Measurements from ENCODE around the gene CNTN4. TPM values are rescaled to one million over a fixed set of nuclear protein-coding genes. Genes with fewer than 3 reads are reported as not detected.
"Not testable (repeated sequence)": the region's sequence is repeated elsewhere in the genome, so short reads cannot be mapped to it uniquely, and the experiment has no call there.

CNTN4 gene
- total RNA-seq, 1 donor from 2014 or later, result not detected

DNA sequence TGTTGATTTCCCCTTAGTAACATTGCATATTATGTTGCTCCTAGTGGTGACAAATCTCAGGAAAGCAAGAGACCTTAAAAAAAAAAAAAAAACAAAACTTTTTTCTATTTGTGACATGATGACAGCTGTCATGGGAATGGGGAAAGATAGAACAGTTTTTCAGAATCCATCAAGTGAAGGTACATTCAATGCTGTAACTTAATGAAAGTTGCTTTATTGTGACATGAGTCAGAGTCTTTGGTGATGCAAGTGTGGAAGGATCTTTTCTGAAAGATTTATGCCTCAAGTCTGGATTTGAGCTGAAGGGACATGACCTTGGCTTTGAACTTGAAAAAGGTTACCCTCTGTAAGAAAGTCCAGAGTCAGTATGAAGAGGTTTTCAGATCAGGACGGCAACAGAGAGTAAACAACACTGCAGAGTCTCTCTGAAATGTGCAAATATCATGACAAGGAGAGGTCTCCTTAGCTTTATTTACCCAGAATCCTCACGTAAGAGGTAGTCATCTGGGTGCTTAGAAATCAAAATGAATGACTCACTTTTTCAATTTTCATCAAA is 424.7 kb downstream of the CNTN4 start:
- Mint-ChIP-seq H3K27me3 (ENCODE audit: low read depth, unreplicated experiment) (no peaks in the 10 kb centered on the region), H3K9me3 (ENCODE audit: unreplicated experiment) (peaks cover 5% of the 10 kb centered on the region), H3K4me3 (ENCODE audit: unreplicated experiment) (no peak overlapping the region), H3K27ac (ENCODE audit: unreplicated experiment) (no peak overlapping the region), H3K4me1 (ENCODE audit: low read depth, unreplicated experiment) (no peaks in the 10 kb centered on the region), H3K36me3 (ENCODE audit: low read depth, unreplicated experiment) (no peaks in the 10 kb centered on the region)
- Histone ChIP-seq H3K4me3 (ENCODE audit: insufficient read depth, low read depth, low read length) (no peak overlapping the region), H3K9me3 (ENCODE audit: insufficient read depth, low read depth, low read length) (no peaks in the 10 kb centered on the region), H3K4me2 (ENCODE audit: low read length) (no peak overlapping the region), H4K20me1 (ENCODE audit: insufficient read depth, low read length) (no peaks in the 10 kb centered on the region), H3K9ac (ENCODE audit: low read length) (no peak overlapping the region), H3K79me2 (ENCODE audit: insufficient read depth, low read length) (no peaks in the 10 kb centered on the region), H3K27me3 (ENCODE audit: insufficient read depth, low read length) (no peaks in the 10 kb centered on the region), H3K4me1 (ENCODE audit: insufficient read depth, low read length) (no peaks in the 10 kb centered on the region), H3K27ac (ENCODE audit: low read depth, low read length) (no peak overlapping the region), H2AFZ (ENCODE audit: low read depth, low read length) (no peak overlapping the region), H3K36me3 (ENCODE audit: insufficient read depth, low read length) (no peaks in the 10 kb centered on the region)
- no peak for DNase-seq (ENCODE audit: low read depth)
- TF ChIP-seq, protein P1, sequence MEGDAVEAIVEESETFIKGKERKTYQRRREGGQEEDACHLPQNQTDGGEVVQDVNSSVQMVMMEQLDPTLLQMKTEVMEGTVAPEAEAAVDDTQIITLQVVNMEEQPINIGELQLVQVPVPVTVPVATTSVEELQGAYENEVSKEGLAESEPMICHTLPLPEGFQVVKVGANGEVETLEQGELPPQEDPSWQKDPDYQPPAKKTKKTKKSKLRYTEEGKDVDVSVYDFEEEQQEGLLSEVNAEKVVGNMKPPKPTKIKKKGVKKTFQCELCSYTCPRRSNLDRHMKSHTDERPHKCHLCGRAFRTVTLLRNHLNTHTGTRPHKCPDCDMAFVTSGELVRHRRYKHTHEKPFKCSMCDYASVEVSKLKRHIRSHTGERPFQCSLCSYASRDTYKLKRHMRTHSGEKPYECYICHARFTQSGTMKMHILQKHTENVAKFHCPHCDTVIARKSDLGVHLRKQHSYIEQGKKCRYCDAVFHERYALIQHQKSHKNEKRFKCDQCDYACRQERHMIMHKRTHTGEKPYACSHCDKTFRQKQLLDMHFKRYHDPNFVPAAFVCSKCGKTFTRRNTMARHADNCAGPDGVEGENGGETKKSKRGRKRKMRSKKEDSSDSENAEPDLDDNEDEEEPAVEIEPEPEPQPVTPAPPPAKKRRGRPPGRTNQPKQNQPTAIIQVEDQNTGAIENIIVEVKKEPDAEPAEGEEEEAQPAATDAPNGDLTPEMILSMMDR (IDR thresholded peaks at IDR 0.05; ENCODE audit: insufficient read depth, low read depth, low read length), result no peak
- FAIRE-seq, result no peak

DNA sequence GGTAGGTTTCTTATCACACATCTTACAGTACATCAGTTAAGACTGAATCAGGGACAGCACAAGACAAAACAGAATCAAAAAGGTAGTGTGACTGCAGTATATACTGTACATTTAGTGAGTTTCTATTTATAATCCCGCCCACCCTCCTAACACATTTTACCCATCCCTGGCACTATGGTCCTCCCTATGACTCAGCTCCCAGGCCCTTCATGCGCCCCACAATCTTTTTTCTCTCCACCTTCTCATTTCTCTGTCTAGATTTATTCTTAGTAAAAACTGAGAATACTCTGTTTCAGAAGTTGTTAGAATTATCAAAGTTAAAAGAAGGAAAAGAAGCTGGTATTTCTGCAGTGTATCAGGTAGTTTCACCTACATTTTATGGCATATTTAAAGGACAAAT is 427.3 kb downstream of the CNTN4 start:
- no peak for FAIRE-seq
- Histone ChIP-seq H3K4me3 (ENCODE audit: insufficient read depth, low read depth, low read length) (no peak overlapping the region), H3K36me3 (ENCODE audit: insufficient read depth, low read length) (no peaks in the 10 kb centered on the region), H4K20me1 (ENCODE audit: insufficient read depth, low read length) (no peaks in the 10 kb centered on the region), H3K4me2 (ENCODE audit: low read length) (no peak overlapping the region), H2AFZ (ENCODE audit: low read depth, low read length) (no peak overlapping the region), H3K27ac (ENCODE audit: low read depth, low read length) (no peak overlapping the region), H3K9me3 (ENCODE audit: insufficient read depth, low read depth, low read length) (no peaks in the 10 kb centered on the region), H3K27me3 (ENCODE audit: insufficient read depth, low read length) (no peaks in the 10 kb centered on the region), H3K9ac (ENCODE audit: low read length) (no peak overlapping the region), H3K79me2 (ENCODE audit: insufficient read depth, low read length) (no peaks in the 10 kb centered on the region), H3K4me1 (ENCODE audit: insufficient read depth, low read length) (no peaks in the 10 kb centered on the region)
- Mint-ChIP-seq H3K36me3 (ENCODE audit: low read depth, unreplicated experiment) (no peaks in the 10 kb centered on the region), H3K4me1 (ENCODE audit: low read depth, unreplicated experiment) (no peaks in the 10 kb centered on the region), H3K27ac (ENCODE audit: unreplicated experiment) (no peak overlapping the region), H3K27me3 (ENCODE audit: low read depth, unreplicated experiment) (no peaks in the 10 kb centered on the region), H3K9me3 (ENCODE audit: unreplicated experiment) (peaks cover 5% of the 10 kb centered on the region), H3K4me3 (ENCODE audit: unreplicated experiment) (no peak overlapping the region)
- no peak for DNase-seq (ENCODE audit: low read depth)
- TF ChIP-seq, protein P1 (IDR thresholded peaks at IDR 0.05; ENCODE audit: insufficient read depth, low read depth, low read length), result no peak

DNA sequence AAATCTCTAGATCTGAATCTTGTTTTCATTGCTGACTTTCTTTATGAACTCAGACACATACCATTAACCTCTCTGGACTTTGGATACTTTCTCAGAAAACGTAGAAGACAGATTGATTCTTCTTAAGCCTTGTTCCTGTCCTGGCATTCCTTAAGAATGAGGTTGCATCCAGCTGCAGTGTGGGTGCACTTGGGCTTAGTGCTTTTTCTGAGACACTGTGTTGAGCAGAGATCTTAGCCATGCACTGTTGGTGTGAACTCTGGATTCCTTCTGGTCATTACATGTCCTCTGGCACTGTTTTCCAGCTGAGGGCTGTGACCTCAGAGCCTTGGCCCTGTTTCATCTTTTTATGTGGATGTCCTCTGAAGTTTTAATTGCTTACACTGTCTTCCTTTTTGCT is 428.3 kb downstream of the CNTN4 start:
- no peak overlapping the region for H2AFZ ChIP-seq (ENCODE audit: low read depth, low read length)
- Mint-ChIP-seq H3K27ac (ENCODE audit: unreplicated experiment) (no peak overlapping the region), H3K36me3 (ENCODE audit: low read depth, unreplicated experiment) (no peaks in the 10 kb centered on the region), H3K9me3 (ENCODE audit: unreplicated experiment) (peaks cover 5% of the 10 kb centered on the region), H3K4me1 (ENCODE audit: low read depth, unreplicated experiment) (no peaks in the 10 kb centered on the region), H3K27me3 (ENCODE audit: low read depth, unreplicated experiment) (no peaks in the 10 kb centered on the region), H3K4me3 (ENCODE audit: unreplicated experiment) (no peak overlapping the region)
- no peak for FAIRE-seq
- no peaks in the 10 kb centered on the region for H3K9me3 ChIP-seq (ENCODE audit: insufficient read depth, low read depth, low read length)
- H3K36me3 ChIP-seq (ENCODE audit: insufficient read depth, low read length), result no peaks in the 10 kb centered on the region
- no peaks in the 10 kb centered on the region for H4K20me1 ChIP-seq (ENCODE audit: insufficient read depth, low read length)
- TF ChIP-seq, protein P1 (IDR thresholded peaks at IDR 0.05; ENCODE audit: insufficient read depth, low read depth, low read length), result no peak
- no peak for TF ChIP-seq EZH2 (IDR thresholded peaks at IDR 0.05; ENCODE audit: insufficient read depth, low read length)
- H3K27me3 ChIP-seq (ENCODE audit: insufficient read depth, low read length), result no peaks in the 10 kb centered on the region
- H3K4me1 ChIP-seq (ENCODE audit: insufficient read depth, low read length), result no peaks in the 10 kb centered on the region
- DNase-seq (ENCODE audit: low read depth), result no peak
- H3K4me2 ChIP-seq (ENCODE audit: low read length), result no peak overlapping the region
- H3K79me2 ChIP-seq (ENCODE audit: insufficient read depth, low read length), result no peaks in the 10 kb centered on the region
- H3K9ac ChIP-seq (ENCODE audit: low read length), result no peak overlapping the region
- no peak overlapping the region for H3K4me3 ChIP-seq (ENCODE audit: insufficient read depth, low read depth, low read length)
- H3K27ac ChIP-seq (ENCODE audit: low read depth, low read length), result no peak overlapping the region

DNA sequence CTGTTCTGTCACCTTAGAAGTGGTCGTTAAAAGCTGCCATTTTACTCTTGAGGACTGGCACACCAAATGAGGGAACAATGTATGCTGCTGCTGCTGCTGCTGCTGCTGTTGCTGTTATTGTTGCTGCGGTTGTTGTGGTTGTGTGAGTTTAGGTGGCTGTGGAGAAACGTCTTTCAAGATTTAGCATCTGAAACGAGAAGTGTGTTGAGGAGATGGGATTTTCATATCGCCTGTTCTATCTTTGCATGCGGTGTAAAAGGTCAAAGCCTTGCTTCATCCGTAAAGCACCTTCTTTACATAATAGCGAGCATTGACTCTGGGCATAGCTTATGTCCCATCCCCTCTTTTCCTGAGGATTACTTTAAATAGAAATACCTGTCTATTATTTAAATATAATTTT is 428.7 kb downstream of the CNTN4 start:
- not testable (repeated sequence) for H4K20me1 ChIP-seq (ENCODE audit: insufficient read depth, low read length); H3K9ac ChIP-seq (ENCODE audit: low read length); H3K9me3 Mint-ChIP-seq (ENCODE audit: unreplicated experiment); H3K27ac Mint-ChIP-seq (ENCODE audit: unreplicated experiment); H3K27me3 ChIP-seq (ENCODE audit: insufficient read depth, low read length); H3K27ac ChIP-seq (ENCODE audit: low read depth, low read length); H3K36me3 Mint-ChIP-seq (ENCODE audit: low read depth, unreplicated experiment); H3K36me3 ChIP-seq (ENCODE audit: insufficient read depth, low read length); H3K4me3 ChIP-seq (ENCODE audit: insufficient read depth, low read depth, low read length); H3K4me3 Mint-ChIP-seq (ENCODE audit: unreplicated experiment); H3K4me2 ChIP-seq (ENCODE audit: low read length); H2AFZ ChIP-seq (ENCODE audit: low read depth, low read length); H3K4me1 ChIP-seq (ENCODE audit: insufficient read depth, low read length); H3K79me2 ChIP-seq (ENCODE audit: insufficient read depth, low read length); H3K4me1 Mint-ChIP-seq (ENCODE audit: low read depth, unreplicated experiment); H3K27me3 Mint-ChIP-seq (ENCODE audit: low read depth, unreplicated experiment); FAIRE-seq; DNase-seq (ENCODE audit: low read depth); H3K9me3 ChIP-seq (ENCODE audit: insufficient read depth, low read depth, low read length)
